ENCODE measurements around the gene SYPL2. TPM values are rescaled to one million over a fixed set of nuclear protein-coding genes. Genes with fewer than 3 reads are reported as not detected.

Gene SYPL2
- total RNA-seq, 1 donor from 2014 or later, result 1.1 TPM

- no peak for DNase-seq (ENCODE audit: low spot score, unreplicated experiment)
- Mint-ChIP-seq H3K27ac (no peak overlapping the region), H3K36me3 (ENCODE audit: insufficient read depth) (no peaks in the 10 kb centered on the region), H3K9me3 (ENCODE audit: low read depth) (no peaks in the 10 kb centered on the region), H3K4me1 (ENCODE audit: low read depth) (peaks cover 10% of the 10 kb centered on the region), H3K4me3 (ENCODE audit: low read depth) (peak overlapping the region; percentile 84), H3K27me3 (peaks cover 32% of the 10 kb centered on the region)
- TF ChIP-seq CTCF (IDR thresholded peaks at IDR 0.05; ENCODE audit: unreplicated experiment), result no peak
Observed at GRCh38 chr1:109508873-109509175, 42.5 kb downstream of the SYPL2 start.

- Mint-ChIP-seq H3K36me3 (ENCODE audit: insufficient read depth) (no peaks in the 10 kb centered on the region), H3K4me1 (ENCODE audit: low read depth) (peaks cover 10% of the 10 kb centered on the region), H3K9me3 (ENCODE audit: low read depth) (no peaks in the 10 kb centered on the region), H3K27me3 (peaks cover 32% of the 10 kb centered on the region), H3K27ac (peak within 1 kb of the TSS; percentile 73), H3K4me3 (ENCODE audit: low read depth) (peak within 1 kb of the TSS; percentile 89)
- DNase-seq (ENCODE audit: low spot score, unreplicated experiment), result peak; percentile 54
- no peak for TF ChIP-seq CTCF (IDR thresholded peaks at IDR 0.05; ENCODE audit: unreplicated experiment)
Observed at GRCh38 chr1:109509176-109510134, 43.1 kb downstream of the SYPL2 start, which contains the start of gene AMIGO1. Gene AMIGO1 (minus strand): TSS chr1:109509727. CDS start chr1:109508912, 815 bp downstream.

- peaks cover 34% of the 10 kb centered on the region for H3K27me3 Mint-ChIP-seq
- H3K9me3 Mint-ChIP-seq (ENCODE audit: low read depth), result no peaks in the 10 kb centered on the region
- H3K27ac Mint-ChIP-seq, result no peak overlapping the region
- TF ChIP-seq CTCF (IDR thresholded peaks at IDR 0.05; ENCODE audit: unreplicated experiment), result no peak
- DNase-seq (ENCODE audit: low spot score, unreplicated experiment), result no peak
- H3K36me3 Mint-ChIP-seq (ENCODE audit: insufficient read depth), result no peaks in the 10 kb centered on the region
- peaks cover 15% of the 10 kb centered on the region for H3K4me1 Mint-ChIP-seq (ENCODE audit: low read depth)
- no peak overlapping the region for H3K4me3 Mint-ChIP-seq (ENCODE audit: low read depth)
Observed at GRCh38 chr1:109513110-109513710, 46.9 kb downstream of the SYPL2 start.

GRCh38 chr1:109514846-109515245 is 48.5 kb downstream of the SYPL2 start:
- no peak for DNase-seq (ENCODE audit: low spot score, unreplicated experiment)
- Mint-ChIP-seq H3K27ac (no peak overlapping the region), H3K9me3 (ENCODE audit: low read depth) (no peaks in the 10 kb centered on the region), H3K4me1 (ENCODE audit: low read depth) (peaks cover 8% of the 10 kb centered on the region), H3K27me3 (peaks cover 27% of the 10 kb centered on the region), H3K36me3 (ENCODE audit: insufficient read depth) (no peaks in the 10 kb centered on the region), H3K4me3 (ENCODE audit: low read depth) (no peak overlapping the region)
- TF ChIP-seq CTCF (IDR thresholded peaks at IDR 0.05; ENCODE audit: unreplicated experiment), result no peak

GRCh38 chr1:109516872-109517271 is 50.5 kb downstream of the SYPL2 start:
- Mint-ChIP-seq H3K4me1 (ENCODE audit: low read depth) (peaks cover 14% of the 10 kb centered on the region), H3K4me3 (ENCODE audit: low read depth) (no peak overlapping the region), H3K27me3 (peaks cover 23% of the 10 kb centered on the region), H3K9me3 (ENCODE audit: low read depth) (no peaks in the 10 kb centered on the region), H3K36me3 (ENCODE audit: insufficient read depth) (no peaks in the 10 kb centered on the region), H3K27ac (no peak overlapping the region)
- DNase-seq (ENCODE audit: low spot score, unreplicated experiment), result no peak
- TF ChIP-seq CTCF (IDR thresholded peaks at IDR 0.05; ENCODE audit: unreplicated experiment), result no peak

Measured in progenitor cell of endocrine pancreas (in vitro differentiated cells).